ENCODE results near the gene NTF3.

- TF ChIP-seq CTCF (conservative IDR thresholded peaks at IDR 0.05; ENCODE audit: low read length) (no peak), EZH2phosphoT487 (IDR thresholded peaks at IDR 0.05; ENCODE audit: borderline replicate concordance) (no peak)
Observed at GRCh38 chr12:5456906-5457305, 25.0 kb downstream of the NTF3 start.

Data from Loucy (cell line).